Lower leg skin (tissue), 3 donors: ENCODE data around the gene CA7.

ENCODE experiments used
- POLR2A ChIP-seq, 2 donors: fragments of 450-650 bp; IDR thresholded peaks; one replicate each; pipeline ENCODE4 v1.6.1; 2016 to 2017; ENCODE audit warnings: antibody characterized with exemption in 2 of 2, mild to moderate bottlenecking in 1 of 2, moderate library complexity in 1 of 2
- TF ChIP-seq, protein P1 (sequence below), 3 donors: fragments of 450-650 bp; IDR thresholded peaks; one replicate each; pipeline ENCODE4 v1.5.1; 2016; ENCODE audit warnings: antibody characterized with exemption in 3 of 3, mild to moderate bottlenecking in 3 of 3, moderate library complexity in 2 of 3

DNA sequence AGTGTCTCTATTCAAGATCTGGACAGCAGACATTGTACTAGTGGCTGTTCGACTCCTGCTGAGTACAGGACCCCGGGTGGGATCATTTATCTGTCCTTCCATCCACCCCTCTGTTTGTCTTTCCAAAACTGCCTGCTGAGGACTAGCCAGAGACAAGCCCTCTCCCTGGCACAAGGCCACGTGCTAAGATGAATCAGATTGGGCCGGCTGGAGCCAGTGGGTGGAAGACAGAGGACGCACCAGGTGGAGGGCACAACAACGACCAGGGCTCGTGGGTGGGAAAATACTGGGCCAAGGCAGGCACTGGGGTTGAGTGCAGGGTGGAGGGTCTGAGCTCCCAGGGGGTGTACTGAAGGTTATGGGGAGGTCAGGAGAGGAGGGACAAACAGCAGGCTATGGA is 1.4 kb upstream of the CA7 start:
- TF ChIP-seq, protein P1, sequence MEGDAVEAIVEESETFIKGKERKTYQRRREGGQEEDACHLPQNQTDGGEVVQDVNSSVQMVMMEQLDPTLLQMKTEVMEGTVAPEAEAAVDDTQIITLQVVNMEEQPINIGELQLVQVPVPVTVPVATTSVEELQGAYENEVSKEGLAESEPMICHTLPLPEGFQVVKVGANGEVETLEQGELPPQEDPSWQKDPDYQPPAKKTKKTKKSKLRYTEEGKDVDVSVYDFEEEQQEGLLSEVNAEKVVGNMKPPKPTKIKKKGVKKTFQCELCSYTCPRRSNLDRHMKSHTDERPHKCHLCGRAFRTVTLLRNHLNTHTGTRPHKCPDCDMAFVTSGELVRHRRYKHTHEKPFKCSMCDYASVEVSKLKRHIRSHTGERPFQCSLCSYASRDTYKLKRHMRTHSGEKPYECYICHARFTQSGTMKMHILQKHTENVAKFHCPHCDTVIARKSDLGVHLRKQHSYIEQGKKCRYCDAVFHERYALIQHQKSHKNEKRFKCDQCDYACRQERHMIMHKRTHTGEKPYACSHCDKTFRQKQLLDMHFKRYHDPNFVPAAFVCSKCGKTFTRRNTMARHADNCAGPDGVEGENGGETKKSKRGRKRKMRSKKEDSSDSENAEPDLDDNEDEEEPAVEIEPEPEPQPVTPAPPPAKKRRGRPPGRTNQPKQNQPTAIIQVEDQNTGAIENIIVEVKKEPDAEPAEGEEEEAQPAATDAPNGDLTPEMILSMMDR (IDR thresholded peaks at IDR 0.05) = no peak
- TF ChIP-seq POLR2A (IDR thresholded peaks at IDR 0.05) = no peak
